SK-N-SH treated with all-trans-retinoic acid at 6 μM for 48 hours (cell line): ENCODE data around the gene FAM117B.

Experiments used
- ATAC-seq: fragments of 200-7000 bp; cut with Tn5 transposase; 3 replicates; pipeline ENCODE4 v1.9.1; 2020; ENCODE audit warnings: mild to moderate bottlenecking, moderate library complexity
- ARNTL ChIP-seq: fragments of 450-650 bp; formaldehyde crosslinking; IDR thresholded peaks from 2 replicates; pipeline ENCODE4 v1.5.0; 2020; ENCODE audit warnings: low read depth, mild to moderate bottlenecking, moderate library complexity, borderline replicate concordance
- BACH2 ChIP-seq: fragments of 250-450 bp; sonication (Bioruptor Pico); IDR thresholded peaks from 2 replicates; pipeline ENCODE4 v1.9.0; 2021; ENCODE audit warnings: mild to moderate bottlenecking, borderline replicate concordance
- CSDC2 ChIP-seq: fragments of 250-450 bp; sonication (Bioruptor Pico); IDR thresholded peaks from 2 replicates; pipeline ENCODE4 v1.5.0; 2020; ENCODE audit warnings: mild to moderate bottlenecking, moderate library complexity
- ISL1 ChIP-seq: fragments of 250-450 bp; sonication (Bioruptor Pico); IDR thresholded peaks from 2 replicates; pipeline ENCODE4 v2.1.2; 2022; ENCODE audit warnings: mild to moderate bottlenecking, moderate library complexity
- OSR1 ChIP-seq: fragments of 250-450 bp; sonication (Bioruptor Pico); IDR thresholded peaks from 2 replicates; pipeline ENCODE4 v1.8.0; 2022; ENCODE audit warnings: moderate library complexity, mild to moderate bottlenecking, inconsistent platforms
- PPARA ChIP-seq: fragments of 250-450 bp; sonication (Bioruptor Pico); IDR thresholded peaks from 2 replicates; pipeline ENCODE4 v1.5.0; 2020; ENCODE audit warnings: mild to moderate bottlenecking, borderline replicate concordance
- RARB ChIP-seq: fragments of 250-450 bp; sonication (Bioruptor Pico); IDR thresholded peaks from 2 replicates; pipeline ENCODE4 v1.8.0; 2021; ENCODE audit warnings: mild to moderate bottlenecking, moderate library complexity
- ZNF565 ChIP-seq: fragments of 450-650 bp; formaldehyde crosslinking; conservative IDR thresholded peaks from 2 replicates; pipeline ENCODE4 v1.5.0; 2020; ENCODE audit warnings: low read depth, mild to moderate bottlenecking, moderate library complexity
- ZNF70 ChIP-seq: fragments of 450-650 bp; formaldehyde crosslinking; IDR thresholded peaks from 2 replicates; pipeline ENCODE4 v1.5.0; 2020; ENCODE audit warnings: mild to moderate bottlenecking, moderate library complexity
- ZNF8 ChIP-seq: fragments of 450-650 bp; formaldehyde crosslinking; IDR thresholded peaks from 2 replicates; pipeline ENCODE4 v1.5.0; 2020; ENCODE audit warnings: mild to moderate bottlenecking, moderate library complexity
- TF ChIP-seq, protein P1 (sequence below): fragments of 250-450 bp; sonication (Bioruptor Pico); IDR thresholded peaks from 2 replicates; pipeline ENCODE4 v1.5.0; 2020; ENCODE audit warnings: mild to moderate bottlenecking, moderate library complexity
- TF ChIP-seq, protein P2 (sequence below): fragments of 250-450 bp; sonication (Bioruptor Pico); IDR thresholded peaks from 2 replicates; pipeline ENCODE4 v1.8.0; 2020; ENCODE audit warnings: mild to moderate bottlenecking, moderate library complexity, borderline replicate concordance
- TF ChIP-seq, protein P3 (sequence below): fragments of 250-450 bp; sonication (Bioruptor Pico); IDR thresholded peaks from 2 replicates; pipeline ENCODE4 v1.8.0; 2021; ENCODE audit warnings: low read depth, mild to moderate bottlenecking, moderate library complexity, borderline replicate concordance
- TF ChIP-seq, protein P4 (sequence below): fragments of 250-450 bp; sonication (Bioruptor Pico); IDR thresholded peaks from 2 replicates; pipeline ENCODE4 v1.5.1; 2021; ENCODE audit warnings: mild to moderate bottlenecking, moderate library complexity
- TF ChIP-seq, protein P5 (sequence below): fragments of 250-450 bp; sonication (Bioruptor Pico); IDR thresholded peaks from 2 replicates; pipeline ENCODE4 v1.5.1; 2020; ENCODE audit warnings: low read depth, mild to moderate bottlenecking, moderate library complexity

FAM117B gene

DNA sequence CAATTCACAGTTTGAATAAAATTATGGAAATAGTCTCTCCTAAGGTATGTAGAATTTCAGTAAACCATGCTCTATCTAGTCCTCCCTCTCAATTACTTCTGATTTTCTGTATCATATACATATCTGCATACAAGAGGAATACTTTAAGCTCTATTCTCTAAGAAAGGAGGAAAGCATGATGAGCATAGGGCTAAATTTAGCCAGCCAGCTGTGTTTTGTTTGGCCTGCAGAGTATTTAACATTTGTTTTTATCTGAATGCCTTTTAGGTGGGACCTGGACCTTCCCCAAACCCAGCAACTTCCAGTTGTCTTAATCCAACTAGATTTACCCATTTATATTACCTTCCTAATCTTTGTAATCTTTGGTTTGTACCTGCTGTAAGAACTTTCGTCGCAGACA lies 42.2 kb upstream of the FAM117B start:
- no peak for ATAC-seq
- TF ChIP-seq ZNF565 (CRISPR knock-in tag), result no peak
- TF ChIP-seq BACH2 (CRISPR knock-in tag), result no peak
- no peak for TF ChIP-seq PPARA
- no peak for TF ChIP-seq RARB (CRISPR knock-in tag)
- TF ChIP-seq, protein P1, sequence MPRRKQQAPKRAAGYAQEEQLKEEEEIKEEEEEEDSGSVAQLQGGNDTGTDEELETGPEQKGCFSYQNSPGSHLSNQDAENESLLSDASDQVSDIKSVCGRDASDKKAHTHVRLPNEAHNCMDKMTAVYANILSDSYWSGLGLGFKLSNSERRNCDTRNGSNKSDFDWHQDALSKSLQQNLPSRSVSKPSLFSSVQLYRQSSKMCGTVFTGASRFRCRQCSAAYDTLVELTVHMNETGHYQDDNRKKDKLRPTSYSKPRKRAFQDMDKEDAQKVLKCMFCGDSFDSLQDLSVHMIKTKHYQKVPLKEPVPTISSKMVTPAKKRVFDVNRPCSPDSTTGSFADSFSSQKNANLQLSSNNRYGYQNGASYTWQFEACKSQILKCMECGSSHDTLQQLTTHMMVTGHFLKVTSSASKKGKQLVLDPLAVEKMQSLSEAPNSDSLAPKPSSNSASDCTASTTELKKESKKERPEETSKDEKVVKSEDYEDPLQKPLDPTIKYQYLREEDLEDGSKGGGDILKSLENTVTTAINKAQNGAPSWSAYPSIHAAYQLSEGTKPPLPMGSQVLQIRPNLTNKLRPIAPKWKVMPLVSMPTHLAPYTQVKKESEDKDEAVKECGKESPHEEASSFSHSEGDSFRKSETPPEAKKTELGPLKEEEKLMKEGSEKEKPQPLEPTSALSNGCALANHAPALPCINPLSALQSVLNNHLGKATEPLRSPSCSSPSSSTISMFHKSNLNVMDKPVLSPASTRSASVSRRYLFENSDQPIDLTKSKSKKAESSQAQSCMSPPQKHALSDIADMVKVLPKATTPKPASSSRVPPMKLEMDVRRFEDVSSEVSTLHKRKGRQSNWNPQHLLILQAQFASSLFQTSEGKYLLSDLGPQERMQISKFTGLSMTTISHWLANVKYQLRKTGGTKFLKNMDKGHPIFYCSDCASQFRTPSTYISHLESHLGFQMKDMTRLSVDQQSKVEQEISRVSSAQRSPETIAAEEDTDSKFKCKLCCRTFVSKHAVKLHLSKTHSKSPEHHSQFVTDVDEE, result no peak
- no peak for TF ChIP-seq ARNTL (CRISPR knock-in tag)
- TF ChIP-seq, all 23 proteins: peak for 0

DNA sequence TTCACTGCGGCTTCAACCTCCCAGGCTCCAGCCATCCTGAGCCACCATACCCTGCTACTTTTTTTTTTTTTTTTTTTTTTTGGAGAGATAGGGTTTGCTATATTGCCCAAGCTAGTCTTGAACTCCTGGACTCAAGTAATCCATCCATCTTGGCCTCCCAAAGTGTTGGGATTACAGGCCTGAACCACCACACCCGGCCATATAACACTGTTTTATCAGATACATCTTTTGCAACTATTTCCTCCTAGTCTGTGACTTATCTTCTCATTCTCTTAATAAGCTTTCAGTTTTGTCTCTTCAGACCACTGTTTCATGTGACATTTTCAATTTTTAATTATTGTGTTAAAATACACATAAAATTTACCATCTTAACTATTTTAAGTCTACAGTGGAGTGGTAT lies 35.7 kb upstream of the FAM117B start:
- no peak for ATAC-seq
- TF ChIP-seq, protein P2, sequence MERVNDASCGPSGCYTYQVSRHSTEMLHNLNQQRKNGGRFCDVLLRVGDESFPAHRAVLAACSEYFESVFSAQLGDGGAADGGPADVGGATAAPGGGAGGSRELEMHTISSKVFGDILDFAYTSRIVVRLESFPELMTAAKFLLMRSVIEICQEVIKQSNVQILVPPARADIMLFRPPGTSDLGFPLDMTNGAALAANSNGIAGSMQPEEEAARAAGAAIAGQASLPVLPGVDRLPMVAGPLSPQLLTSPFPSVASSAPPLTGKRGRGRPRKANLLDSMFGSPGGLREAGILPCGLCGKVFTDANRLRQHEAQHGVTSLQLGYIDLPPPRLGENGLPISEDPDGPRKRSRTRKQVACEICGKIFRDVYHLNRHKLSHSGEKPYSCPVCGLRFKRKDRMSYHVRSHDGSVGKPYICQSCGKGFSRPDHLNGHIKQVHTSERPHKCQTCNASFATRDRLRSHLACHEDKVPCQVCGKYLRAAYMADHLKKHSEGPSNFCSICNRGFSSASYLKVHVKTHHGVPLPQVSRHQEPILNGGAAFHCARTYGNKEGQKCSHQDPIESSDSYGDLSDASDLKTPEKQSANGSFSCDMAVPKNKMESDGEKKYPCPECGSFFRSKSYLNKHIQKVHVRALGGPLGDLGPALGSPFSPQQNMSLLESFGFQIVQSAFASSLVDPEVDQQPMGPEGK (CRISPR knock-in tag), result no peak
- TF ChIP-seq ZNF8 (CRISPR knock-in tag), result no peak
- TF ChIP-seq, protein P3, sequence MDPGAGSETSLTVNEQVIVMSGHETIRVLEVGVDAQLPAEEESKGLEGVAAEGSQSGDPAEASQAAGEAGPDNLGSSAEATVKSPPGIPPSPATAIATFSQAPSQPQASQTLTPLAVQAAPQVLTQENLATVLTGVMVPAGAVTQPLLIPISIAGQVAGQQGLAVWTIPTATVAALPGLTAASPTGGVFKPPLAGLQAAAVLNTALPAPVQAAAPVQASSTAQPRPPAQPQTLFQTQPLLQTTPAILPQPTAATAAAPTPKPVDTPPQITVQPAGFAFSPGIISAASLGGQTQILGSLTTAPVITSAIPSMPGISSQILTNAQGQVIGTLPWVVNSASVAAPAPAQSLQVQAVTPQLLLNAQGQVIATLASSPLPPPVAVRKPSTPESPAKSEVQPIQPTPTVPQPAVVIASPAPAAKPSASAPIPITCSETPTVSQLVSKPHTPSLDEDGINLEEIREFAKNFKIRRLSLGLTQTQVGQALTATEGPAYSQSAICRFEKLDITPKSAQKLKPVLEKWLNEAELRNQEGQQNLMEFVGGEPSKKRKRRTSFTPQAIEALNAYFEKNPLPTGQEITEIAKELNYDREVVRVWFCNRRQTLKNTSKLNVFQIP (CRISPR knock-in tag), result no peak
- TF ChIP-seq, protein P1, result no peak
- TF ChIP-seq RARB (CRISPR knock-in tag), result no peak

DNA sequence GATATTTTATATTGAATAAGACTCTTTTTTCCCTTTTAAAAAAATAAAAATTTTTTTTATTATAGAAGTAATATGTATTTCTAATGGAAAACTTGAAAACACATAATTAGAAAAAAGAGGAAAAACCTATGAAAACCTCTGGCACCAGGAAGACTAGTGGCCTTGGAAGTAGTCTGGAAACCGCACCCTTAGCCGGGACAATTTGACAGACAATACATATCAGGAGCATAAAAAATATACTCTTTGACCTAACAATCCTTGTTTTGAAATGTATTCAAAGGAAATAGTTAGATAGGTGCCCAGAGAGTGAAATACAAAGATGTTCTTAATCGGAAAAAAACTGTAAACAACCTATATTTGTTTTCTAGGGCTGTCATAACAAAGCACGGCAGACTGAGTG lies 34.9 kb upstream of the FAM117B start:
- no peak for ATAC-seq
- TF ChIP-seq, protein P3 (CRISPR knock-in tag), result no peak
- TF ChIP-seq PPARA (no peak), ISL1 (no peak), CSDC2 (no peak), OSR1 (CRISPR knock-in tag) (no peak), ZNF565 (CRISPR knock-in tag) (no peak), ZNF70 (CRISPR knock-in tag) (no peak), RARB (CRISPR knock-in tag) (no peak), ARNTL (CRISPR knock-in tag) (no peak)
- TF ChIP-seq, protein P4, sequence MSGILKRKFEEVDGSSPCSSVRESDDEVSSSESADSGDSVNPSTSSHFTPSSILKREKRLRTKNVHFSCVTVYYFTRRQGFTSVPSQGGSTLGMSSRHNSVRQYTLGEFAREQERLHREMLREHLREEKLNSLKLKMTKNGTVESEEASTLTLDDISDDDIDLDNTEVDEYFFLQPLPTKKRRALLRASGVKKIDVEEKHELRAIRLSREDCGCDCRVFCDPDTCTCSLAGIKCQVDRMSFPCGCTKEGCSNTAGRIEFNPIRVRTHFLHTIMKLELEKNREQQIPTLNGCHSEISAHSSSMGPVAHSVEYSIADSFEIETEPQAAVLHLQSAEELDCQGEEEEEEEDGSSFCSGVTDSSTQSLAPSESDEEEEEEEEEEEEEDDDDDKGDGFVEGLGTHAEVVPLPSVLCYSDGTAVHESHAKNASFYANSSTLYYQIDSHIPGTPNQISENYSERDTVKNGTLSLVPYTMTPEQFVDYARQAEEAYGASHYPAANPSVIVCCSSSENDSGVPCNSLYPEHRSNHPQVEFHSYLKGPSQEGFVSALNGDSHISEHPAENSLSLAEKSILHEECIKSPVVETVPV, result no peak
- TF ChIP-seq, protein P2 (CRISPR knock-in tag), result no peak
- TF ChIP-seq, protein P5, sequence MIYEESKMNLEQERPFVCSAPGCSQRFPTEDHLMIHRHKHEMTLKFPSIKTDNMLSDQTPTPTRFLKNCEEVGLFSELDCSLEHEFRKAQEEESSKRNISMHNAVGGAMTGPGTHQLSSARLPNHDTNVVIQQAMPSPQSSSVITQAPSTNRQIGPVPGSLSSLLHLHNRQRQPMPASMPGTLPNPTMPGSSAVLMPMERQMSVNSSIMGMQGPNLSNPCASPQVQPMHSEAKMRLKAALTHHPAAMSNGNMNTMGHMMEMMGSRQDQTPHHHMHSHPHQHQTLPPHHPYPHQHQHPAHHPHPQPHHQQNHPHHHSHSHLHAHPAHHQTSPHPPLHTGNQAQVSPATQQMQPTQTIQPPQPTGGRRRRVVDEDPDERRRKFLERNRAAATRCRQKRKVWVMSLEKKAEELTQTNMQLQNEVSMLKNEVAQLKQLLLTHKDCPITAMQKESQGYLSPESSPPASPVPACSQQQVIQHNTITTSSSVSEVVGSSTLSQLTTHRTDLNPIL (CRISPR knock-in tag), result no peak
